ENCODE data around the gene CETN3.

CETN3 gene

DNA sequence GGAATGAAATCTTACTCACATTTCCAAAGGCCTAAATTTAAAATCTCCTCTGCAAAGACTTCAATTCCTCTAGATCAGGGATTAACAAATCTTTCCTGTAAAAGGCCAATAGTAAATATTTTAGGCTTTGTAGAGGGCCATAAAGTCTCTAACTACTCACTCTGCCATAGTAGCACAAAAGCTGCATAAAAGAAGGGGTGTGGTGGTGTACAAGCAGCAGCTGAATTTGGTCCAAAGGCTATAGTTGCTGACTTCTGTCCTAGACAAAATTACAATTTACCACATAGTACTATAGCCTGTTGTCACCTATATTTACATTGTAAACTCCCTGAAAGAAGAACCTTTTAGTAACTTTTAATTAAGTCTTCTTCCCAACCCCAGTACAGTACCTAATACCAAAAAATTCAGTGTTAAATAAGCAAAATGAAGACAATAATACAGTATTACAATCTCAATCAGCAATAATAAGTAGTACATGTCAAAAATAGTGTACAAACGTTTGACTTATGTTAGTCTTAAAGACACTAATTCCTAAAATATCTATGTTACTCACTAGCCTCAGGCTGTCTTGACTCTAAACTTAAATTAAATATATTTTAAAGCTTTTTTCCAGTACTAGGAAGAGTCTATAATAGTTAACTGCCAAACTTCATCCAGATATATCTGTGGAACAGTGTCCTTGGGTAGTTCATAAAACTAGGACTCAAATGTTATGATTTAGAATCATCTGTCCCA, 6.9 kb downstream of the CETN3 start:
- DNase-seq (ENCODE audit: low read depth): no peak
- TF ChIP-seq, protein P1, sequence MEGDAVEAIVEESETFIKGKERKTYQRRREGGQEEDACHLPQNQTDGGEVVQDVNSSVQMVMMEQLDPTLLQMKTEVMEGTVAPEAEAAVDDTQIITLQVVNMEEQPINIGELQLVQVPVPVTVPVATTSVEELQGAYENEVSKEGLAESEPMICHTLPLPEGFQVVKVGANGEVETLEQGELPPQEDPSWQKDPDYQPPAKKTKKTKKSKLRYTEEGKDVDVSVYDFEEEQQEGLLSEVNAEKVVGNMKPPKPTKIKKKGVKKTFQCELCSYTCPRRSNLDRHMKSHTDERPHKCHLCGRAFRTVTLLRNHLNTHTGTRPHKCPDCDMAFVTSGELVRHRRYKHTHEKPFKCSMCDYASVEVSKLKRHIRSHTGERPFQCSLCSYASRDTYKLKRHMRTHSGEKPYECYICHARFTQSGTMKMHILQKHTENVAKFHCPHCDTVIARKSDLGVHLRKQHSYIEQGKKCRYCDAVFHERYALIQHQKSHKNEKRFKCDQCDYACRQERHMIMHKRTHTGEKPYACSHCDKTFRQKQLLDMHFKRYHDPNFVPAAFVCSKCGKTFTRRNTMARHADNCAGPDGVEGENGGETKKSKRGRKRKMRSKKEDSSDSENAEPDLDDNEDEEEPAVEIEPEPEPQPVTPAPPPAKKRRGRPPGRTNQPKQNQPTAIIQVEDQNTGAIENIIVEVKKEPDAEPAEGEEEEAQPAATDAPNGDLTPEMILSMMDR (conservative IDR thresholded peaks at IDR 0.05; ENCODE audit: low read length): no peak
- no peak overlapping the region for H3K4me3 ChIP-seq (ENCODE audit: low read length)

DNA sequence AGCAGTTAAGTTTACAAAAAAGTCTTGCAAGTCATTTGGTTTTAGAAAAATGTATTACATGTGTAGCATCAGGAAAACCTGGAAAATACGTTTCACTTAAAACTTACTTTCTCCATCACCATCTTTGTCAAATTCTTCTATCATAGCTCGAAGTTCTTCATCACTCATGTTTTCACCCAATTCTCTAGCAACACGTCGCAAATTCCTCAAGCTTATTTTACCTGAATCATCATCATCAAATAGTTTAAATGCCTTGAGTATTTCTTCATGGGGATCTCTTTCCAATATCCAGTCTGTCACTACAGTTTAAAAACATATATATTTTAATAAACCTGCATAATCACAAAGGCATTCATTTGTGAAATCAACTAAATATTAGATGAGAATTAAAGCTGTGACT, 10.3 kb downstream of the CETN3 start:
- H3K4me3 ChIP-seq (ENCODE audit: low read length): no peak overlapping the region
- TF ChIP-seq, protein P1 (conservative IDR thresholded peaks at IDR 0.05; ENCODE audit: low read length): no peak
- no peak for DNase-seq (ENCODE audit: low read depth)

DNA sequence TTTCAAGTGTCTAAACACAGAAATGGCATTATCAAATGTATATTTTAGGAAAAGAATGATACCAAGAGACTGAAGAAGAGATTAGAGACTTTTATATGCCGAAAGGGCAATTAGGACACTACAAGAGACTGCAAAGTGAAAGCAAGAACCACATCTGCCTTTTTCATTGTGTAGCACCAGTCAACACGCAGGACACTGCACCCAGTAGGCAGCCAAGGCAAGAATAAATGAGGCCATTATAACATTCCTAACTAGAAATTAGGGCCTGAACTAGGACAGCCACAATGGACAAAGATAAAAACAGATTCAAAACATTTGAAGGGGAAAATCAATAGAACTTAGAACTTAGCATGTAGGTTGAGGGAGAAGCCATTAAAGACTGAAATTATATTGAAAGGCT, 10.8 kb downstream of the CETN3 start:
- no peak overlapping the region for H3K4me3 ChIP-seq (ENCODE audit: low read length)
- no peak for DNase-seq (ENCODE audit: low read depth)
- TF ChIP-seq, protein P1 (conservative IDR thresholded peaks at IDR 0.05; ENCODE audit: low read length): no peak

DNA sequence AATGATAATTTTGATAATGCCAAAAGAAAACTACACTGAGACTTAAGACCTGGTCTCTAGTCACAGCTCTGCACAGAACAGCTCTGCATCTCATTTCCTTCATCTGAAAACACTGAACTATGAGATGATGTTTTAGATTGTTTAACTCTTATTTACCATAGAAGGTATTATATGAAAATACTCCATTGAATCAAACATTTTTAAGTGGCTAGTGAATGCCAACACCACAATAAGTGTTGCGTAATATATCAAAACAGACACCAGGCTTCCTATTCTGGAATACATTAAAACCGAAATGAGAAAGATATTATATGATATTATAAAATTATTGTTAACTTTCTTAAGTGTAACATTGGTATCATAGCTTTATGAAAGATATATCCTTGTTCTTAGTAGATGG, 14.6 kb downstream of the CETN3 start:
- no peak for DNase-seq (ENCODE audit: low read depth)
- TF ChIP-seq, protein P1 (conservative IDR thresholded peaks at IDR 0.05; ENCODE audit: low read length): no peak

DNA sequence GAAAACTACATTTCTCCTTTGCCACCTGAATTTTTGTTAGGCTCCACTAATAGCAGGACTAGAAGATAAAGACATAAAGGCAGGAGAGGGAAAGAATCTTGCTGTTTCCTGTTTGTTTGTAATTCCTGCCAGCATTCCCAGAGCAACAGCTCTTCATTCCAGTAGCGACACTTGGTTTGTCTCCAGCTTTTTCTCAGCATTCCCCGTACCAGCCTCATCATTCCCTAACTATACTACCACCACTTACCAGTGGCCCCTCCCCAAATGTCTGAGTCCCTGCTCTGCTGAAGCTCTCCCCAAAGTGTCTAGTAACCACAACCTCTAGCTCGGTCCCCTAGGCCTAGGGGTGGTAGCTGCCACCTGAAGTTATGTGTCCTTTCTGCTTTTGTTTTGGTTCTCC, 18.6 kb downstream of the CETN3 start:
- TF ChIP-seq, protein P1 (conservative IDR thresholded peaks at IDR 0.05; ENCODE audit: low read length): no peak
- no peak overlapping the region for H3K4me3 ChIP-seq (ENCODE audit: low read length)
- DNase-seq (ENCODE audit: low read depth): peak; percentile 28

More for the DNA sequence above, 14.6 kb downstream of the CETN3 start:
- H3K4me3 ChIP-seq (ENCODE audit: low read length): no peak overlapping the region

DNA sequence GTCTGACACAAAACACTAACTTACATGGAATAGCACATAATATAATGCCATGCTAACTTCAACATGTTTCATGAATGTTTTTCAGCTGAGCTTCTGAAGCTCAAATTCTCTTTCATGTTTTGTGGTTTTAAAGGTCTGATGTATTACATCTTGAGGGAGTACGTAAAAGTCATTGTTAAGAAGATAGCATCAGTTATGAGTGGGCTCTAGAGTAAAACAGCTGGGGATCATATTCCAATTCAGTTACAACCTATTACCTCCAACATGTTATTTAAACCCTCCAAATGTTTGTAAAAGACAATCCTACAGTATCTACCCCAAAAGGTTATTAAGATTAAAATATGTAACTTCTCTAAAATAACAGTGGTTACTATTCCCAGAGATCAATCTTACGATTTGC, 19.2 kb downstream of the CETN3 start:
- DNase-seq (ENCODE audit: low read depth): no peak
- TF ChIP-seq, protein P1 (conservative IDR thresholded peaks at IDR 0.05; ENCODE audit: low read length): no peak

DNA sequence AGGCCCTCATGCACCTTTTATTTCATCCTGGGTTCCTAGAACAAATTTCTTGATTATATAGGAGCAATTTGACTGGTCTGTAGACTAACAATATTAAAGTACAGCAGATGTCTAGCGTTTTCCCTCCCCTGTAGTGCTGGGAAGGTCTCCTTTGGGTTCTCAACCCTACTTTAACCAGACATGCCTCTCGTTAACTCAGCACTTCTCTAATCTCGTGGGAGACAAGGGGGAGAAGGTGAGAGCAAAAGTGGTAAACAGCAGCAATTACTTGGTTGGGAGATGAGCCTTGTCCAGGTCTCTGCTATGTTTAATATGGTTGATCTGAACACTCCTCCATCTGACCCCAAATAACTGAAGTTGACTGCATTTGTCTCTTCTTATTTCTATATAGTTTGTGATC, 22.0 kb downstream of the CETN3 start:
- TF ChIP-seq, protein P1 (conservative IDR thresholded peaks at IDR 0.05; ENCODE audit: low read length): no peak
- no peak for DNase-seq (ENCODE audit: low read depth)
- H3K4me3 ChIP-seq (ENCODE audit: low read length): no peak overlapping the region

More for the DNA sequence above, 19.2 kb downstream of the CETN3 start:
- no peak overlapping the region for H3K4me3 ChIP-seq (ENCODE audit: low read length)

Measured in AG10803 (cell line).